Measurements from ENCODE around the gene SIX2.

Gene SIX2

GRCh38 chr2:44957656-44958327, 51.5 kb downstream of the SIX2 start:
- DNase-seq (ENCODE audit: extremely low spot score): no peak
- ChIA-PET CTCF (interaction anchor here (0.6 to 0.9 kb wide), 3 partner anchors 170 to 478 kb away, joined by 3 read pairs; no protein-coding TSS in a partner anchor), POLR2A (no interaction called here)
- no peak for TF ChIP-seq FOXA1 (IDR thresholded peaks at IDR 0.05)
- TF ChIP-seq HDGF (IDR thresholded peaks at IDR 0.05; ENCODE audit: borderline replicate concordance): no peak
- no peak for TF ChIP-seq SP1 (IDR thresholded peaks at IDR 0.05)
- no peak for TF ChIP-seq ZNF384 (IDR thresholded peaks at IDR 0.05)
- TF ChIP-seq SUZ12 (IDR thresholded peaks at IDR 0.05): no peak
- TF ChIP-seq PKNOX1 (IDR thresholded peaks at IDR 0.05): no peak
- TF ChIP-seq ARNT (IDR thresholded peaks at IDR 0.05): no peak
- TF ChIP-seq BHLHE40 (IDR thresholded peaks at IDR 0.05; ENCODE audit: borderline replicate concordance): no peak
- TF ChIP-seq FOXK2 (IDR thresholded peaks at IDR 0.05): no peak
- TF ChIP-seq FOXM1 (IDR thresholded peaks at IDR 0.05; ENCODE audit: borderline replicate concordance): no peak

GRCh38 chr2:44956843-44957242, 52.4 kb downstream of the SIX2 start:
- ChIA-PET POLR2A (no interaction called here), CTCF (interaction anchor here (1.3 to 3.7 kb wide), 2 partner anchors 18 to 477 kb away, joined by 9 to 17 read pairs; no protein-coding TSS in a partner anchor)
- TF ChIP-seq FOXK2 (IDR thresholded peaks at IDR 0.05) (no peak), ELF4 (IDR thresholded peaks at IDR 0.05) (no peak), ARNT (IDR thresholded peaks at IDR 0.05) (no peak), SUZ12 (IDR thresholded peaks at IDR 0.05) (no peak), HDGF (IDR thresholded peaks at IDR 0.05; ENCODE audit: borderline replicate concordance) (no peak), CTBP1 (IDR thresholded peaks at IDR 0.05; ENCODE audit: borderline replicate concordance) (no peak), L3MBTL2 (conservative IDR thresholded peaks at IDR 0.05) (no peak), NFRKB (IDR thresholded peaks at IDR 0.05) (no peak), ZNF384 (IDR thresholded peaks at IDR 0.05) (no peak), FOXM1 (IDR thresholded peaks at IDR 0.05; ENCODE audit: borderline replicate concordance) (no peak), FOXA1 (IDR thresholded peaks at IDR 0.05) (no peak), PKNOX1 (IDR thresholded peaks at IDR 0.05) (no peak), SP1 (IDR thresholded peaks at IDR 0.05) (no peak), BHLHE40 (IDR thresholded peaks at IDR 0.05; ENCODE audit: borderline replicate concordance) (no peak)
- DNase-seq (ENCODE audit: extremely low spot score): no peak

GRCh38 chr2:44955593-44956392, 53.5 kb downstream of the SIX2 start:
- CTCF ChIA-PET: interaction anchor here (0.6 to 3.7 kb wide), 16 partner anchors 9 to 912 kb away, joined by 3 to 17 read pairs (median 4); no protein-coding TSS in a partner anchor
- TF ChIP-seq NFRKB (IDR thresholded peaks at IDR 0.05): no peak
- peak; percentile 81 for TF ChIP-seq L3MBTL2 (conservative IDR thresholded peaks at IDR 0.05)
- peak; percentile 83 for DNase-seq (ENCODE audit: extremely low spot score)
- POLR2A ChIA-PET: no interaction called here

All from HEK293T (cell line).